Measurements from ENCODE around the gene GALR1.
"Not testable (repeated sequence)": the region's sequence is repeated elsewhere in the genome, so short reads cannot be mapped to it uniquely, and the experiment has no call there.

The GALR1 gene

GRCh38 chr18:77249569-77250500 is at the start of gene GALR1:
Gene GALR1, plus strand, starts transcription at chr18:77249848. Its CDS starts 701 bp downstream, at chr18:77250549.
- no peak for DNase-seq (ENCODE audit: low read depth in 2 of 2)

- DNase-seq (ENCODE audit: low read depth in 2 of 2) = no peak
These were observed 48.1 kb upstream of the GALR1 start for GRCh38 chr18:77201506-77201905.

GRCh38 chr18:77202329-77202728 is 47.3 kb upstream of the GALR1 start:
- DNase-seq (ENCODE audit: low read depth in 2 of 2) = no peak

GRCh38 chr18:77203071-77203470 is 46.6 kb upstream of the GALR1 start:
- DNase-seq (ENCODE audit: low read depth in 2 of 2) = no peak

- no peak for DNase-seq (ENCODE audit: low read depth in 2 of 2)
These were observed 45.8 kb upstream of the GALR1 start for GRCh38 chr18:77203851-77204250.

- no peak for DNase-seq (ENCODE audit: low read depth in 2 of 2)
These were observed 43.9 kb upstream of the GALR1 start for GRCh38 chr18:77205769-77206168.

- no peak for DNase-seq (ENCODE audit: low read depth in 2 of 2)
These were observed 42.8 kb upstream of the GALR1 start for GRCh38 chr18:77206676-77207374.

GRCh38 chr18:77207540-77207939 is 42.1 kb upstream of the GALR1 start:
- peak; percentile 44 to 49 for DNase-seq (ENCODE audit: low read depth in 2 of 2)

GRCh38 chr18:77208964-77209363 is 40.7 kb upstream of the GALR1 start:
- no peak for DNase-seq (ENCODE audit: low read depth in 2 of 2)

GRCh38 chr18:77209587-77209986 is 40.1 kb upstream of the GALR1 start:
- DNase-seq (ENCODE audit: low read depth in 2 of 2) = no peak

- DNase-seq (ENCODE audit: low read depth in 2 of 2) = no peak
These were observed 39.4 kb upstream of the GALR1 start for GRCh38 chr18:77210249-77210648.

GRCh38 chr18:77218642-77219041 is 31.0 kb upstream of the GALR1 start:
- DNase-seq (ENCODE audit: low read depth in 2 of 2) = no peak

GRCh38 chr18:77220726-77221125 is 28.9 kb upstream of the GALR1 start:
- DNase-seq (ENCODE audit: low read depth in 2 of 2) = no peak

GRCh38 chr18:77222464-77222863 is 27.2 kb upstream of the GALR1 start:
- DNase-seq (ENCODE audit: low read depth in 2 of 2) = no peak

- no peak for DNase-seq (ENCODE audit: low read depth in 2 of 2)
These were observed 26.4 kb upstream of the GALR1 start for GRCh38 chr18:77223221-77223639.

- no peak for DNase-seq (ENCODE audit: low read depth in 2 of 2)
These were observed 26.0 kb upstream of the GALR1 start for GRCh38 chr18:77223653-77224052.

GRCh38 chr18:77230645-77231044 is 19.0 kb upstream of the GALR1 start:
- no peak for DNase-seq (ENCODE audit: low read depth in 2 of 2)

- DNase-seq (ENCODE audit: low read depth in 2 of 2) = peak in 1 of 2 experiments; percentile 4
These were observed 14.9 kb upstream of the GALR1 start for GRCh38 chr18:77234504-77235365.

- not testable (repeated sequence) for DNase-seq (ENCODE audit: low read depth in 2 of 2)
These were observed 10.4 kb upstream of the GALR1 start for GRCh38 chr18:77239285-77239684.

- no peak for DNase-seq (ENCODE audit: low read depth in 2 of 2)
These were observed 627 bp upstream of the GALR1 start for GRCh38 chr18:77248873-77249568.

GRCh38 chr18:77250501-77250925 is 865 bp downstream of the GALR1 start:
- no peak for DNase-seq (ENCODE audit: low read depth in 2 of 2)
